ENCODE results near the gene ZBTB32.
A peak's percentile ranks its signal among the peaks of the same experiment; 100 is the strongest.

Gene ZBTB32

DNA sequence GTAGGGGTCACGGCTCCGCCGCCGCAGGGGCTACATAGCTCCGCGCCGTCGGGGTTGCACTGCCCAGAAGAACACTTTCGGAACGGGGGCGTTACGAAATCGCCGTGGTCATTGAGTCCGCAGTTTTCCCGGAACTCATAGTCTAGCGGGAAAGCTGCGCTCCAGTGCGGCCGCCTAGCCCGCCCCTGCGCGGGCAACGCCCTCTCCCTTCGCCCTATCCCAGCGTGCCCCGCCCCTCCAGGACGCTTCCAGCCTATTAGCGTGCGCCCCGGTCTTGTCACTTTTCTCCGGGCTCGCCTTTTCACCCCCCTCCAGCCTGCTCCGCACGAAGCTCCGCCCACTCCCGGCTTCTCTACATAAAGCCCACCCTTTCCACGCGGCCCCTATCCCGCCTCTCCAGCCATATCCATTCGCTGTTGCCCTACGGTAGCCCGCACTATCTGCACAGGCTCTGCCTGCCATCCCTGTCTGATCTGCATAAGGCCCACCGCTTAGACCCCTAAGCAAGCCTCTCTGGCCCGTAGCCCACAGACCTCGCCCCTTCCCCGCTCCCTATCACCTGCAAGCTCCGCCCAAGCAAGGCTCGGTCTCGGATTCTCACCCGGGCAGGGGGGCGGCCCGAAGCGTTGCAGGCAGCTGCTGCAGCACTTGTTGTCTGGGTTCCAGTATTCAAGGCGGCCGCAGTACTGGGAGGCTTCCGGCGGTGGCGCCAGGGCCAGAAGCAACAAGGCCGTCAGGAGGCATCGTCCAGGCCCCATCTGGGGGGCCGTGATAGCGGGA is 36.3 kb downstream of the ZBTB32 start (continued):
- TF ChIP-seq, protein P1, sequence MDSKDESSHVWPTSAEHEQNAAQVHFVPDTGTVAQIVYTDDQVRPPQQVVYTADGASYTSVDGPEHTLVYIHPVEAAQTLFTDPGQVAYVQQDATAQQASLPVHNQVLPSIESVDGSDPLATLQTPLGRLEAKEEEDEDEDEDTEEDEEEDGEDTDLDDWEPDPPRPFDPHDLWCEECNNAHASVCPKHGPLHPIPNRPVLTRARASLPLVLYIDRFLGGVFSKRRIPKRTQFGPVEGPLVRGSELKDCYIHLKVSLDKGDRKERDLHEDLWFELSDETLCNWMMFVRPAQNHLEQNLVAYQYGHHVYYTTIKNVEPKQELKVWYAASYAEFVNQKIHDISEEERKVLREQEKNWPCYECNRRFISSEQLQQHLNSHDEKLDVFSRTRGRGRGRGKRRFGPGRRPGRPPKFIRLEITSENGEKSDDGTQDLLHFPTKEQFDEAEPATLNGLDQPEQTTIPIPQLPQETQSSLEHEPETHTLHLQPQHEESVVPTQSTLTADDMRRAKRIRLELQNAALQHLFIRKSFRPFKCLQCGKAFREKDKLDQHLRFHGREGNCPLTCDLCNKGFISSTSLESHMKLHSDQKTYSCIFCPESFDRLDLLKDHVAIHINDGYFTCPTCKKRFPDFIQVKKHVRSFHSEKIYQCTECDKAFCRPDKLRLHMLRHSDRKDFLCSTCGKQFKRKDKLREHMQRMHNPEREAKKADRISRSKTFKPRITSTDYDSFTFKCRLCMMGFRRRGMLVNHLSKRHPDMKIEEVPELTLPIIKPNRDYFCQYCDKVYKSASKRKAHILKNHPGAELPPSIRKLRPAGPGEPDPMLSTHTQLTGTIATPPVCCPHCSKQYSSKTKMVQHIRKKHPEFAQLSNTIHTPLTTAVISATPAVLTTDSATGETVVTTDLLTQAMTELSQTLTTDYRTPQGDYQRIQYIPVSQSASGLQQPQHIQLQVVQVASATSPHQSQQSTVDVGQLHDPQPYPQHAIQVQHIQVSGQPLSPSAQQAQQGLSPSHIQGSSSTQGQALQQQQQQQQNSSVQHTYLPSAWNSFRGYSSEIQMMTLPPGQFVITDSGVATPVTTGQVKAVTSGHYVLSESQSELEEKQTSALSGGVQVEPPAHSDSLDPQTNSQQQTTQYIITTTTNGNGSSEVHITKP (tag by site-specific recombination; IDR thresholded peaks at IDR 0.05): peak; percentile 95
- TF ChIP-seq ZNF24 (tag by site-specific recombination; IDR thresholded peaks at IDR 0.05) (peak; percentile 46; the same call in 1 of the 2 replicates), TRIM28 (IDR thresholded peaks at IDR 0.05; ENCODE audit: borderline replicate concordance, low read length) (peak; percentile 64; the same call in 1 of the 2 replicates), ZNF629 (tag by site-specific recombination; IDR thresholded peaks at IDR 0.05) (peak; percentile 82), ZNF214 (tag by site-specific recombination; IDR thresholded peaks at IDR 0.05; ENCODE audit: borderline replicate concordance) (no peak), KLF7 (tag by site-specific recombination; IDR thresholded peaks at IDR 0.05; ENCODE audit: borderline replicate concordance) (peak; percentile 18), ZNF10 (tag by site-specific recombination; IDR thresholded peaks at IDR 0.05) (peak; percentile 86; the same call in 1 of the 2 replicates), ZNF561 (tag by site-specific recombination; IDR thresholded peaks at IDR 0.05; ENCODE audit: borderline replicate concordance) (peak; percentile 91), GLIS1 (tag by site-specific recombination; IDR thresholded peaks at IDR 0.05) (peak; percentile 96), ZSCAN30 (tag by site-specific recombination; IDR thresholded peaks at IDR 0.05) (peak; percentile 98), KLF8 (tag by site-specific recombination; IDR thresholded peaks at IDR 0.05) (peak; percentile 97), ZNF785 (tag by site-specific recombination; IDR thresholded peaks at IDR 0.05) (peak; percentile 6; the same call in 1 of the 2 replicates), PRDM1 (tag by site-specific recombination; IDR thresholded peaks at IDR 0.05) (peak; percentile 77)
- TF ChIP-seq, protein P2, sequence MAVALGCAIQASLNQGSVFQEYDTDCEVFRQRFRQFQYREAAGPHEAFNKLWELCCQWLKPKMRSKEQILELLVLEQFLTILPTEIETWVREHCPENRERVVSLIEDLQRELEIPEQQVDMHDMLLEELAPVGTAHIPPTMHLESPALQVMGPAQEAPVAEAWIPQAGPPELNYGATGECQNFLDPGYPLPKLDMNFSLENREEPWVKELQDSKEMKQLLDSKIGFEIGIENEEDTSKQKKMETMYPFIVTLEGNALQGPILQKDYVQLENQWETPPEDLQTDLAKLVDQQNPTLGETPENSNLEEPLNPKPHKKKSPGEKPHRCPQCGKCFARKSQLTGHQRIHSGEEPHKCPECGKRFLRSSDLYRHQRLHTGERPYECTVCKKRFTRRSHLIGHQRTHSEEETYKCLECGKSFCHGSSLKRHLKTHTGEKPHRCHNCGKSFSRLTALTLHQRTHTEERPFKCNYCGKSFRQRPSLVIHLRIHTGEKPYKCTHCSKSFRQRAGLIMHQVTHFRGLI (tag by site-specific recombination; IDR thresholded peaks at IDR 0.05): peak; percentile 57; the same call in 1 of the 2 replicates
- TF ChIP-seq, protein P3, sequence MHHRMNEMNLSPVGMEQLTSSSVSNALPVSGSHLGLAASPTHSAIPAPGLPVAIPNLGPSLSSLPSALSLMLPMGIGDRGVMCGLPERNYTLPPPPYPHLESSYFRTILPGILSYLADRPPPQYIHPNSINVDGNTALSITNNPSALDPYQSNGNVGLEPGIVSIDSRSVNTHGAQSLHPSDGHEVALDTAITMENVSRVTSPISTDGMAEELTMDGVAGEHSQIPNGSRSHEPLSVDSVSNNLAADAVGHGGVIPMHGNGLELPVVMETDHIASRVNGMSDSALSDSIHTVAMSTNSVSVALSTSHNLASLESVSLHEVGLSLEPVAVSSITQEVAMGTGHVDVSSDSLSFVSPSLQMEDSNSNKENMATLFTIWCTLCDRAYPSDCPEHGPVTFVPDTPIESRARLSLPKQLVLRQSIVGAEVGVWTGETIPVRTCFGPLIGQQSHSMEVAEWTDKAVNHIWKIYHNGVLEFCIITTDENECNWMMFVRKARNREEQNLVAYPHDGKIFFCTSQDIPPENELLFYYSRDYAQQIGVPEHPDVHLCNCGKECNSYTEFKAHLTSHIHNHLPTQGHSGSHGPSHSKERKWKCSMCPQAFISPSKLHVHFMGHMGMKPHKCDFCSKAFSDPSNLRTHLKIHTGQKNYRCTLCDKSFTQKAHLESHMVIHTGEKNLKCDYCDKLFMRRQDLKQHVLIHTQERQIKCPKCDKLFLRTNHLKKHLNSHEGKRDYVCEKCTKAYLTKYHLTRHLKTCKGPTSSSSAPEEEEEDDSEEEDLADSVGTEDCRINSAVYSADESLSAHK (tag by site-specific recombination; IDR thresholded peaks at IDR 0.05): peak; percentile 45; the same call in 1 of the 2 replicates
- TF ChIP-seq, protein P4, sequence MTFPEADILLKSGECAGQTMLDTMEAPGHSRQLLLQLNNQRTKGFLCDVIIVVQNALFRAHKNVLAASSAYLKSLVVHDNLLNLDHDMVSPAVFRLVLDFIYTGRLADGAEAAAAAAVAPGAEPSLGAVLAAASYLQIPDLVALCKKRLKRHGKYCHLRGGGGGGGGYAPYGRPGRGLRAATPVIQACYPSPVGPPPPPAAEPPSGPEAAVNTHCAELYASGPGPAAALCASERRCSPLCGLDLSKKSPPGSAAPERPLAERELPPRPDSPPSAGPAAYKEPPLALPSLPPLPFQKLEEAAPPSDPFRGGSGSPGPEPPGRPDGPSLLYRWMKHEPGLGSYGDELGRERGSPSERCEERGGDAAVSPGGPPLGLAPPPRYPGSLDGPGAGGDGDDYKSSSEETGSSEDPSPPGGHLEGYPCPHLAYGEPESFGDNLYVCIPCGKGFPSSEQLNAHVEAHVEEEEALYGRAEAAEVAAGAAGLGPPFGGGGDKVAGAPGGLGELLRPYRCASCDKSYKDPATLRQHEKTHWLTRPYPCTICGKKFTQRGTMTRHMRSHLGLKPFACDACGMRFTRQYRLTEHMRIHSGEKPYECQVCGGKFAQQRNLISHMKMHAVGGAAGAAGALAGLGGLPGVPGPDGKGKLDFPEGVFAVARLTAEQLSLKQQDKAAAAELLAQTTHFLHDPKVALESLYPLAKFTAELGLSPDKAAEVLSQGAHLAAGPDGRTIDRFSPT (tag by site-specific recombination; IDR thresholded peaks at IDR 0.05): peak; percentile 59; the same call in 1 of the 2 replicates
- TF ChIP-seq, protein P5, sequence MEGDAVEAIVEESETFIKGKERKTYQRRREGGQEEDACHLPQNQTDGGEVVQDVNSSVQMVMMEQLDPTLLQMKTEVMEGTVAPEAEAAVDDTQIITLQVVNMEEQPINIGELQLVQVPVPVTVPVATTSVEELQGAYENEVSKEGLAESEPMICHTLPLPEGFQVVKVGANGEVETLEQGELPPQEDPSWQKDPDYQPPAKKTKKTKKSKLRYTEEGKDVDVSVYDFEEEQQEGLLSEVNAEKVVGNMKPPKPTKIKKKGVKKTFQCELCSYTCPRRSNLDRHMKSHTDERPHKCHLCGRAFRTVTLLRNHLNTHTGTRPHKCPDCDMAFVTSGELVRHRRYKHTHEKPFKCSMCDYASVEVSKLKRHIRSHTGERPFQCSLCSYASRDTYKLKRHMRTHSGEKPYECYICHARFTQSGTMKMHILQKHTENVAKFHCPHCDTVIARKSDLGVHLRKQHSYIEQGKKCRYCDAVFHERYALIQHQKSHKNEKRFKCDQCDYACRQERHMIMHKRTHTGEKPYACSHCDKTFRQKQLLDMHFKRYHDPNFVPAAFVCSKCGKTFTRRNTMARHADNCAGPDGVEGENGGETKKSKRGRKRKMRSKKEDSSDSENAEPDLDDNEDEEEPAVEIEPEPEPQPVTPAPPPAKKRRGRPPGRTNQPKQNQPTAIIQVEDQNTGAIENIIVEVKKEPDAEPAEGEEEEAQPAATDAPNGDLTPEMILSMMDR (tag by site-specific recombination; IDR thresholded peaks at IDR 0.05): peak; percentile 99; the same call in 1 of the 2 replicates
- TF ChIP-seq, protein P6, sequence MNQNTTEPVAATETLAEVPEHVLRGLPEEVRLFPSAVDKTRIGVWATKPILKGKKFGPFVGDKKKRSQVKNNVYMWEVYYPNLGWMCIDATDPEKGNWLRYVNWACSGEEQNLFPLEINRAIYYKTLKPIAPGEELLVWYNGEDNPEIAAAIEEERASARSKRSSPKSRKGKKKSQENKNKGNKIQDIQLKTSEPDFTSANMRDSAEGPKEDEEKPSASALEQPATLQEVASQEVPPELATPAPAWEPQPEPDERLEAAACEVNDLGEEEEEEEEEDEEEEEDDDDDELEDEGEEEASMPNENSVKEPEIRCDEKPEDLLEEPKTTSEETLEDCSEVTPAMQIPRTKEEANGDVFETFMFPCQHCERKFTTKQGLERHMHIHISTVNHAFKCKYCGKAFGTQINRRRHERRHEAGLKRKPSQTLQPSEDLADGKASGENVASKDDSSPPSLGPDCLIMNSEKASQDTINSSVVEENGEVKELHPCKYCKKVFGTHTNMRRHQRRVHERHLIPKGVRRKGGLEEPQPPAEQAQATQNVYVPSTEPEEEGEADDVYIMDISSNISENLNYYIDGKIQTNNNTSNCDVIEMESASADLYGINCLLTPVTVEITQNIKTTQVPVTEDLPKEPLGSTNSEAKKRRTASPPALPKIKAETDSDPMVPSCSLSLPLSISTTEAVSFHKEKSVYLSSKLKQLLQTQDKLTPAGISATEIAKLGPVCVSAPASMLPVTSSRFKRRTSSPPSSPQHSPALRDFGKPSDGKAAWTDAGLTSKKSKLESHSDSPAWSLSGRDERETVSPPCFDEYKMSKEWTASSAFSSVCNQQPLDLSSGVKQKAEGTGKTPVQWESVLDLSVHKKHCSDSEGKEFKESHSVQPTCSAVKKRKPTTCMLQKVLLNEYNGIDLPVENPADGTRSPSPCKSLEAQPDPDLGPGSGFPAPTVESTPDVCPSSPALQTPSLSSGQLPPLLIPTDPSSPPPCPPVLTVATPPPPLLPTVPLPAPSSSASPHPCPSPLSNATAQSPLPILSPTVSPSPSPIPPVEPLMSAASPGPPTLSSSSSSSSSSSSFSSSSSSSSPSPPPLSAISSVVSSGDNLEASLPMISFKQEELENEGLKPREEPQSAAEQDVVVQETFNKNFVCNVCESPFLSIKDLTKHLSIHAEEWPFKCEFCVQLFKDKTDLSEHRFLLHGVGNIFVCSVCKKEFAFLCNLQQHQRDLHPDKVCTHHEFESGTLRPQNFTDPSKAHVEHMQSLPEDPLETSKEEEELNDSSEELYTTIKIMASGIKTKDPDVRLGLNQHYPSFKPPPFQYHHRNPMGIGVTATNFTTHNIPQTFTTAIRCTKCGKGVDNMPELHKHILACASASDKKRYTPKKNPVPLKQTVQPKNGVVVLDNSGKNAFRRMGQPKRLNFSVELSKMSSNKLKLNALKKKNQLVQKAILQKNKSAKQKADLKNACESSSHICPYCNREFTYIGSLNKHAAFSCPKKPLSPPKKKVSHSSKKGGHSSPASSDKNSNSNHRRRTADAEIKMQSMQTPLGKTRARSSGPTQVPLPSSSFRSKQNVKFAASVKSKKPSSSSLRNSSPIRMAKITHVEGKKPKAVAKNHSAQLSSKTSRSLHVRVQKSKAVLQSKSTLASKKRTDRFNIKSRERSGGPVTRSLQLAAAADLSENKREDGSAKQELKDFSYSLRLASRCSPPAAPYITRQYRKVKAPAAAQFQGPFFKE (tag by site-specific recombination; IDR thresholded peaks at IDR 0.05; ENCODE audit: borderline replicate concordance): no peak
- TF ChIP-seq, protein P7, sequence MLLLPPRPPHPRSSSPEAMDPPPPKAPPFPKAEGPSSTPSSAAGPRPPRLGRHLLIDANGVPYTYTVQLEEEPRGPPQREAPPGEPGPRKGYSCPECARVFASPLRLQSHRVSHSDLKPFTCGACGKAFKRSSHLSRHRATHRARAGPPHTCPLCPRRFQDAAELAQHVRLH (tag by site-specific recombination; IDR thresholded peaks at IDR 0.05): 0 out of 2 replicates have a peak, but pooled peaks have one; percentile 20

Measured in HEK293 (cell line).